Measurements from ENCODE around the gene EGFR. TPM values are rescaled to one million over a fixed set of nuclear protein-coding genes. Genes with fewer than 3 reads are reported as not detected.

The EGFR gene
- polyA plus RNA-seq, 2 of the 4 experiments (the other 2 are of a cell fraction), result 59.5 to 63.8 TPM

DNA sequence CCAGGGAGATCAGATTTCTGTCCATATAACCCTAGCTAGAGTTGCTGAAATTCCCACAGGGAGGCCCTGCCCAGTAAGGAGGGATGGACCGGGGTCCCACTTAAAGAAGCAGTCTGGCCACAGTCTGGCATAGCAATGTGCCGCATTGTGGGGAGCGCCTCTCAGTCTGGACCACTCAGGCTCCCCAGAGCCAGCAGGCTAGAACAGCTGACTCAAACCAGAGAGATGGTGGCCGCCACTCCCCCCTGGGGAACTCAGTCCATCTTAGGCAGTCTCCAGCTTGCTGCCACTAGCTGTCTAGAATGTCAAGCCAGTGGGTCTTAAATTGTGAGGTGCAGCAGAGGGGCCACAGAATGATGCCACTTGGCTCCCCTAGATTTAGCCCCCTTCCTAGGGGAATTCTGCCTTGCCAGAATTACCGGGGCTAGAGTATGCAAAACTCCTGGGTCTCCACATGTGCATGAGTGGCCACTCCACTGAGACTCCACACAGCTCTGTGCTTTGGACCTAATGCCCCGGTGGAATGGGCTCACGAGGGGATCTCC lies 213.0 kb downstream of the EGFR start:
- Histone ChIP-seq H3K9me3 (peaks cover 12% of the 10 kb centered on the region; the same call in 2 of the 3 replicates), H3K27ac (no peak overlapping the region), H3K4me2 (no peak overlapping the region), H3K4me3 (no peak overlapping the region), H3K4me1 (no peaks in the 10 kb centered on the region)
- ChIA-PET POLR2A (no interaction called here), CTCF (interaction anchor here (0.9 to 2.3 kb wide), 5 partner anchors 8 to 458 kb away, joined by 3 to 7 read pairs (median 4); no protein-coding TSS in a partner anchor)
- ATAC-seq (no peak), DNase-seq (ENCODE audit: low read depth in 1 of 2, low spot score in 1 of 2) (no peak), FAIRE-seq (no peak)
- TF ChIP-seq, protein P1, sequence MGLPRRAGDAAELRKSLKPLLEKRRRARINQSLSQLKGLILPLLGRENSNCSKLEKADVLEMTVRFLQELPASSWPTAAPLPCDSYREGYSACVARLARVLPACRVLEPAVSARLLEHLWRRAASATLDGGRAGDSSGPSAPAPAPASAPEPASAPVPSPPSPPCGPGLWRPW (IDR thresholded peaks at IDR 0.05), result no peak
- TF ChIP-seq ZFP36 (IDR thresholded peaks at IDR 0.05; ENCODE audit: borderline replicate concordance, partially characterized antibody), result no peak
- TF ChIP-seq, protein P2, sequence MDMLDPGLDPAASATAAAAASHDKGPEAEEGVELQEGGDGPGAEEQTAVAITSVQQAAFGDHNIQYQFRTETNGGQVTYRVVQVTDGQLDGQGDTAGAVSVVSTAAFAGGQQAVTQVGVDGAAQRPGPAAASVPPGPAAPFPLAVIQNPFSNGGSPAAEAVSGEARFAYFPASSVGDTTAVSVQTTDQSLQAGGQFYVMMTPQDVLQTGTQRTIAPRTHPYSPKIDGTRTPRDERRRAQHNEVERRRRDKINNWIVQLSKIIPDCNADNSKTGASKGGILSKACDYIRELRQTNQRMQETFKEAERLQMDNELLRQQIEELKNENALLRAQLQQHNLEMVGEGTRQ (IDR thresholded peaks at IDR 0.05), result no peak
- no peak for TF ChIP-seq HEYL (CRISPR knock-in tag; IDR thresholded peaks at IDR 0.05)
- WGBS (ENCODE audit: missing lambda C conversion rate), result 46% methylated on average over 5 of the region's 7 CpGs

DNA sequence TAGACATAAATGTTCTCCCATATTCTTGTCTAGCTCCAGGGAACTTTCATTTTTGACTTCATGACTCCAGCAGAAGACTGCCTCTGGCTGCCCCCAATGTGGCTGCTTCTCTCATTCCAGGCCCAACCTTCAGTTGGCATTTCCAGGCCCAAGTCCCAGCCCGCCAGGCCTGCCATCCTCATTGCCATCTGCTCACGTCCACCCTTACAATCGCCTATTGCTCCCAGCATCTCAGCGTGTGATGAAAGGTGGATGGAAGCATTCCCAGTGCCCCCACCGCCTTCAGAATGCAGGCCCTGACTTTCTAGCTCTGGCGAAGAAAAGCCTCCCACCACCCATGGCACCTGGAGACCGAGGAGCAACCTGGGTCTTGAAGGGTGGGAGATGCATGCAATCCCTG lies 214.2 kb downstream of the EGFR start:
- no peaks in the 10 kb centered on the region for H3K4me1 ChIP-seq
- H3K9me3 ChIP-seq, result peaks cover 5% of the 10 kb centered on the region; the same call in 1 of the 3 replicates
- ATAC-seq (no peak), FAIRE-seq (no peak), DNase-seq (ENCODE audit: low read depth in 1 of 2, low spot score in 1 of 2) (no peak)
- no peak overlapping the region for H3K27ac ChIP-seq
- TF ChIP-seq SMC3 (IDR thresholded peaks at IDR 0.05), result no peak
- TF ChIP-seq FOXS1 (CRISPR knock-in tag; IDR thresholded peaks at IDR 0.05), result no peak
- no peak for TF ChIP-seq CEBPB (IDR thresholded peaks at IDR 0.05)
- no peak for TF ChIP-seq NPAS2 (CRISPR knock-in tag; IDR thresholded peaks at IDR 0.05; ENCODE audit: borderline replicate concordance)
- ChIA-PET CTCF (interaction anchor here (0.6 to 1.9 kb wide), 5 partner anchors 10 to 444 kb away, joined by 3 to 16 read pairs (median 3); no protein-coding TSS in a partner anchor), POLR2A (no interaction called here)
- no peak overlapping the region for H3K4me3 ChIP-seq
- 71% methylated on average over 7 of the region's 7 CpGs for WGBS (ENCODE audit: missing lambda C conversion rate)
- no peak overlapping the region for H3K4me2 ChIP-seq

DNA sequence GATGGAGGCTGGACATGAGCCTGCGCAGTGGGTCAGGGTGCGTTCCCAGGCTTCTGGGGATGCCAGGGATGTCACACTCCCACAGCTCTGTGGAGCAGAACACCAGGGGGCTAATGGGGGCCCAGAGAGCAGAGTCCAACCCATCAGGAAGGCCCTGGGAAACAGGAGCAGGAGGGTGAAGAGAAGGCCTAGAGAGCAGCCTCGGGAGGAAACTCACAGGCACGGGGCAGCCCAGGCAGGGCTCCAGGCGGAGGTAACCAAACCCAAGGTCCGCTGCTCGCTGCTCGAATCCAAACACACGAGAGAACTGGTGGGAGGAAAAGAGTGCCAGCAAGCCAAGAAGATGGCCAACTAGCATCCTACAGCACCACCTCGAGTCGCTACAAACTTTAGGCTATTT lies 215.6 kb downstream of the EGFR start:
- no peak overlapping the region for H3K4me3 ChIP-seq
- H3K9me3 ChIP-seq, result no peaks in the 10 kb centered on the region
- WGBS (ENCODE audit: missing lambda C conversion rate), result 67% methylated on average over 10 of the region's 11 CpGs
- FAIRE-seq (no peak), ATAC-seq (no peak), DNase-seq (ENCODE audit: low read depth in 1 of 2, low spot score in 1 of 2) (no peak)
- no peak overlapping the region for H3K4me2 ChIP-seq
- H3K4me1 ChIP-seq, result no peaks in the 10 kb centered on the region
- TF ChIP-seq, protein P3, sequence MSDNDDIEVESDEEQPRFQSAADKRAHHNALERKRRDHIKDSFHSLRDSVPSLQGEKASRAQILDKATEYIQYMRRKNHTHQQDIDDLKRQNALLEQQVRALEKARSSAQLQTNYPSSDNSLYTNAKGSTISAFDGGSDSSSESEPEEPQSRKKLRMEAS (IDR thresholded peaks at IDR 0.05), result no peak
- TF ChIP-seq FOSL2 (IDR thresholded peaks at IDR 0.05) (no peak), FOSL2 (CRISPR knock-in tag; IDR thresholded peaks at IDR 0.05) (no peak), HDAC2 (IDR thresholded peaks at IDR 0.05) (no peak), KDM5A (IDR thresholded peaks at IDR 0.05) (no peak), MYC (IDR thresholded peaks at IDR 0.05; ENCODE audit: borderline replicate concordance, low read length) (no peak), POLR2AphosphoS2 (conservative IDR thresholded peaks at IDR 0.05; ENCODE audit: low read length) (no peak), NFE2L2 (conservative IDR thresholded peaks at IDR 0.05; ENCODE audit: low read length) (no peak), TP53 (CRISPR knock-in tag; IDR thresholded peaks at IDR 0.05) (no peak), RARB (CRISPR knock-in tag; IDR thresholded peaks at IDR 0.05) (no peak), POLR2A (IDR thresholded peaks at IDR 0.05; ENCODE audit: low read length) (no peak), SREBF2 (IDR thresholded peaks at IDR 0.05) (no peak), CBX2 (IDR thresholded peaks at IDR 0.05; ENCODE audit: borderline replicate concordance, low read depth) (no peak), HOXA7 (CRISPR knock-in tag; IDR thresholded peaks at IDR 0.05) (no peak), HOXB13 (CRISPR knock-in tag; IDR thresholded peaks at IDR 0.05; ENCODE audit: low read depth) (no peak), RFX5 (IDR thresholded peaks at IDR 0.05) (no peak), ZNF302 (CRISPR knock-in tag; IDR thresholded peaks at IDR 0.05) (no peak), BHLHE40 (IDR thresholded peaks at IDR 0.05; ENCODE audit: low read depth, low read length) (no peak)
- TF ChIP-seq, protein P4, sequence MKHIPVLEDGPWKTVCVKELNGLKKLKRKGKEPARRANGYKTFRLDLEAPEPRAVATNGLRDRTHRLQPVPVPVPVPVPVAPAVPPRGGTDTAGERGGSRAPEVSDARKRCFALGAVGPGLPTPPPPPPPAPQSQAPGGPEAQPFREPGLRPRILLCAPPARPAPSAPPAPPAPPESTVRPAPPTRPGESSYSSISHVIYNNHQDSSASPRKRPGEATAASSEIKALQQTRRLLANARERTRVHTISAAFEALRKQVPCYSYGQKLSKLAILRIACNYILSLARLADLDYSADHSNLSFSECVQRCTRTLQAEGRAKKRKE (CRISPR knock-in tag; IDR thresholded peaks at IDR 0.05; ENCODE audit: low read depth), result no peak
- TF ChIP-seq, protein P2 (IDR thresholded peaks at IDR 0.05), result no peak
- H3K27ac ChIP-seq, result no peak overlapping the region
- CTCF ChIA-PET, result interaction anchor here (0.6 to 1.9 kb wide), 2 partner anchors 21 to 242 kb away, joined by 4 to 16 read pairs; no protein-coding TSS in a partner anchor
- POLR2A ChIA-PET, result no interaction called here

Data from A549 (cell line).